Suprapubic skin (tissue), 4 donors: Measurements from ENCODE around the gene KSR1.

Experiments used
- POLR2A ChIP-seq, 2 donors: fragments of 450-650 bp; IDR thresholded peaks; one replicate each; pipeline ENCODE4 v1.6.1; 2017; ENCODE audit warnings: antibody characterized with exemption in 2 of 2, mild to moderate bottlenecking in 2 of 2, moderate library complexity in 2 of 2
- POLR2AphosphoS5 ChIP-seq, 3 donors: sonication (generic); formaldehyde crosslinking; IDR thresholded peaks; one replicate each; pipeline ENCODE4 v1.6.1; 2017; ENCODE audit warnings: antibody characterized with exemption in 3 of 3

DNA sequence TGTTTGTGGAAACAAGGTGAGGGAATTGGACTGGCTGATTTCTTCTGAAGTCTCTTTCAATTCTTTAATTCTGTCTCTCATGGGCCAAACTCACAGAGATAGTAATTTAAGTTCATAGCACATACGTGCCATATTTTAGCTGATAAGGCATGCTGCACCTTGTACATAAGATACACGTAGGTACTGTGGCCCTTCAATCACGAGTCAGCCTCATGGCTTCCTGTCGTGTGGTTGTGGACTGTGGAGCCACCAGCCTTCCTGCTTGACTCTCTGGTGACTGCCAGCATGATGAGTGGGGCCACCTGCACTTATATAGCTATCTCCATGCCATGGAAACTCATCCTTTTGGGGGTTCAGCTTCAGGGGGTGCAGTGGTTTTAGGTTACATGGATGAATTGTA lies 25.1 kb downstream of the KSR1 start:
- TF ChIP-seq POLR2A (IDR thresholded peaks at IDR 0.05) (no peak), POLR2AphosphoS5 (IDR thresholded peaks at IDR 0.05) (no peak)
